Lung (tissue), 12 donors: ENCODE measurements around the gene UBA6. TPM values are rescaled to one million over a fixed set of nuclear protein-coding genes. Genes with fewer than 3 reads are reported as not detected.

Experiments used
- ATAC-seq: fragments of 200-7000 bp; cut with Tn5 transposase; one replicate; pipeline ENCODE4 v1.9.1; 2020; ENCODE audit warnings: moderate number of reproducible peaks; ENCODE audit not compliant: insufficient read depth, low FRiP score
- DNase-seq, 3 donors: peaks; one replicate each; pipeline ENCODE4 v3.0.0-alpha.2; 2013 to 2017
- H3K27ac ChIP-seq, 2 donors: one replicate each; pipeline ENCODE4 v1.5.1; 2013; ENCODE audit warnings: mild to moderate bottlenecking in 2 of 2, moderate library complexity in 2 of 2, control low read depth in 1 of 2, inconsistent platforms in 1 of 2, low read depth in 1 of 2, low read length in 1 of 2
- H3K27me3 ChIP-seq, 3 donors: one replicate each; pipeline ENCODE4 v1.5.1; 2013; ENCODE audit warnings: low read length in 2 of 3; ENCODE audit not compliant: control insufficient read depth in 3 of 3, insufficient read depth in 3 of 3
- H3K36me3 ChIP-seq, 4 donors: one replicate each; pipeline ENCODE4 v1.5.1; 2013; ENCODE audit warnings: low read length in 4 of 4, mild to moderate bottlenecking in 1 of 4, moderate library complexity in 1 of 4; ENCODE audit not compliant: control insufficient read depth in 4 of 4, insufficient read depth in 4 of 4
- H3K4me1 ChIP-seq, 5 donors: one replicate each; pipeline ENCODE4 v1.5.1; 2013; ENCODE audit warnings: low read length in 5 of 5, mild to moderate bottlenecking in 2 of 5, moderate library complexity in 1 of 5; ENCODE audit not compliant: control insufficient read depth in 5 of 5, insufficient read depth in 5 of 5
- H3K4me3 ChIP-seq: one replicate; pipeline ENCODE4 v1.5.1; 2013; ENCODE audit warnings: mild to moderate bottlenecking, control low read depth, moderate library complexity
- H3K9ac ChIP-seq, 2 donors: one replicate each; pipeline ENCODE4 v1.5.1; 2013; ENCODE audit warnings: low read length in 2 of 2, control low read depth in 1 of 2; ENCODE audit not compliant: insufficient read depth in 1 of 2
- H3K9me3 ChIP-seq, 4 donors: one replicate each; pipeline ENCODE4 v1.5.1; 2013; ENCODE audit warnings: low read length in 3 of 4, mild to moderate bottlenecking in 1 of 4, moderate library complexity in 1 of 4; ENCODE audit not compliant: control insufficient read depth in 4 of 4, insufficient read depth in 3 of 4
- WGBS, 2 donors: extraction: QIAGEN DNeasy Blood & Tissue Kit; methylation state at CpG; one replicate each; pipeline ENCODE4 v1.1.7; 2013; 5-methylcytosine and 5-hydroxymethylcytosine counted together
- polyA plus RNA-seq, 2 donors: library from polyadenylated mRNA; stranded (reverse); fragments of 200-250 nt; gene quantifications; one replicate each; pipeline ENCODE4 v1.2.1, GENCODE V29; 2013
- total RNA-seq, 2 donors: library from RNA; depleted of rRNA in 1 of 2; stranded (reverse); fragments of >200 nt in 1 of 2; gene quantifications; one replicate each; pipeline ENCODE4 v1.2.1, GENCODE V29; 2014 to 2021
- TF ChIP-seq, protein P1 (sequence below): IDR thresholded peaks from 2 replicates; pipeline ENCODE4 v1.5.1; 2012; ENCODE audit warnings: mild to moderate bottlenecking; ENCODE audit errors: control extremely low read depth, extremely low read depth
- donor health status: control.
- donor health status: control.
- donor health status: Bipolar disorder and iron deficiency.
- donor health status: healthy.
- donor health status: DM: yes; HTN: yes; CAD: no.

The UBA6 gene
- total and polyA plus RNA-seq, 4 donors, result 6.4 to 67.0 (median 28.0) TPM

DNA sequence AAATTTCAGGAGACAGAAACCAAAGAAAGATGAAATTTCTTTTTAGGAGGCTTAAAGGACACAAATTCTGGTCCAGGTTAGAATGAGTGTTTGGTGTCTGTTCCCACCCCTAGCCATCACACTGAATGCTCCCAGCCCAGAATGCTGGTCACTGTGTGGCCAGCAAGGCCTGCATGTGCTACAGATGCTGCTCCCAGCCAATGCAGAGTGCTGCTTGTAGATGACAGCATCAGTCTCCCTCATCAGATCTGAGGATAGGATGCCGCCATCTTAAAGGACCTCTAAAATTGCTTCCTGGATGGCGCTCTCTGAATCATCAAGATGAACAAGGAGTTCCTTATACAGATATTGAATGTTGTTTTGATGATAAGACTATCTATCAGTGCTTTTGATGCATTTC, 17.9 kb upstream of the UBA6 start:
- DNase-seq (no peak), ATAC-seq (no peak)
- Histone ChIP-seq H3K9me3 (no peaks in the 10 kb centered on the region), H3K27ac (no peak overlapping the region), H3K27me3 (no peaks in the 10 kb centered on the region), H3K9ac (no peak overlapping the region), H3K36me3 (peaks cover 0 to 10% (median 1%) of the 10 kb centered on the region in 4 donors), H3K4me1 (peaks cover 0 to 6% (median 0%) of the 10 kb centered on the region in 5 donors), H3K4me3 (no peak overlapping the region)
- TF ChIP-seq, protein P1, sequence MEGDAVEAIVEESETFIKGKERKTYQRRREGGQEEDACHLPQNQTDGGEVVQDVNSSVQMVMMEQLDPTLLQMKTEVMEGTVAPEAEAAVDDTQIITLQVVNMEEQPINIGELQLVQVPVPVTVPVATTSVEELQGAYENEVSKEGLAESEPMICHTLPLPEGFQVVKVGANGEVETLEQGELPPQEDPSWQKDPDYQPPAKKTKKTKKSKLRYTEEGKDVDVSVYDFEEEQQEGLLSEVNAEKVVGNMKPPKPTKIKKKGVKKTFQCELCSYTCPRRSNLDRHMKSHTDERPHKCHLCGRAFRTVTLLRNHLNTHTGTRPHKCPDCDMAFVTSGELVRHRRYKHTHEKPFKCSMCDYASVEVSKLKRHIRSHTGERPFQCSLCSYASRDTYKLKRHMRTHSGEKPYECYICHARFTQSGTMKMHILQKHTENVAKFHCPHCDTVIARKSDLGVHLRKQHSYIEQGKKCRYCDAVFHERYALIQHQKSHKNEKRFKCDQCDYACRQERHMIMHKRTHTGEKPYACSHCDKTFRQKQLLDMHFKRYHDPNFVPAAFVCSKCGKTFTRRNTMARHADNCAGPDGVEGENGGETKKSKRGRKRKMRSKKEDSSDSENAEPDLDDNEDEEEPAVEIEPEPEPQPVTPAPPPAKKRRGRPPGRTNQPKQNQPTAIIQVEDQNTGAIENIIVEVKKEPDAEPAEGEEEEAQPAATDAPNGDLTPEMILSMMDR, result no peak
- WGBS, 2 donors, result 93 to 98% methylated on average over 2 of the region's 2 CpGs

DNA sequence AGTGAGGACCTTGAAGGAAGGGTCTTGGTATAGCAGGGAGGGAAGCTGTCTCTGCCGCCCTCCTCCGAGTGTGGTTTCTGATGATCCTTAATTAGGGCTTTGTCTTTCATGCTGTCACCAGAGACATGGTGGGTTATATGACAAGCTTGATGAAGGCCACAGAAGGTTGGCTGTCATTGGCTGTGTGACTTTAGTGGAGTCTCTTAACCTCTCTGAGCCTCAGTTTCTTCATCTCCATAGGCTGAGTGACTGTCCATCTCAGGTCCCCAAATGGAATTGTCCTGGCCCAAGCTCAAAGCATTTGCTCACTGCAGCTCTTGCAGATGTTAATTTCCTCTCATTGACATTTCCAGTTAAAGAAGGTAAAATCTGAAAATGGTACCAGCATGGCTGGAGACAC, 16.6 kb upstream of the UBA6 start:
- TF ChIP-seq, protein P1, result no peak

DNA sequence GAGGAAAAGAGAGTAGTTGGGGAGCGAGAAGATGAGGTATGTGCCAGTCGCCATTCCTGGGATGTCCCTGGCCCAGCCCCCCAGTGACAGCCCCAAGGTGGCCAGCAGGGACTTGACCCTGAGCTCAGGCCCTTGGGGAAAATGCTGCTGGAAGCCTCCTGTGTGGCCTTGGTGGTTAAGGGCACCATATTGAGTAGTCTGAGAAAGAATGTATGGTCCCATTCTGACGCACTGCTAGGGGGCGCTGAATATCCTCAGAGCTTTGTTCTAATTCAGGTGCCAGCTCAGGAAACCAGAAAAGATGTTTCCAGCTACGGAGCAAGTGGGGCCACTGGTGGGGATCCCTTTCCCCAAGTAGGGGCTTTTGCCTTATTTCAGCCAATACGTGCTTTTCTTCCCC, 14.0 kb upstream of the UBA6 start:
- WGBS, 2 donors, result 90 to 98% methylated on average over 6 of the region's 6 CpGs
- TF ChIP-seq, protein P1, result no peak
- DNase-seq, result no peak
- no peaks in the 10 kb centered on the region for H3K27me3 ChIP-seq
- H3K36me3 ChIP-seq, result peaks cover 0 to 5% (median 1%) of the 10 kb centered on the region in 4 donors
- ATAC-seq, result no peak
- no peak overlapping the region for H3K4me3 ChIP-seq
- no peak overlapping the region for H3K27ac ChIP-seq
- peaks cover 0 to 10% (median 0%) of the 10 kb centered on the region in 5 donors for H3K4me1 ChIP-seq
- H3K9me3 ChIP-seq, result no peaks in the 10 kb centered on the region
- no peak overlapping the region for H3K9ac ChIP-seq

More for the DNA sequence above, 16.6 kb upstream of the UBA6 start:
- ATAC-seq (no peak), DNase-seq (no peak)
- 100% methylated on average over 2 of the region's 2 CpGs for WGBS, 2 donors
- H3K27me3 ChIP-seq, result no peaks in the 10 kb centered on the region
- peaks cover 0 to 10% (median 1%) of the 10 kb centered on the region in 4 donors for H3K36me3 ChIP-seq
- no peaks in the 10 kb centered on the region for H3K9me3 ChIP-seq
- H3K4me1 ChIP-seq, result peaks cover 0 to 13% (median 0%) of the 10 kb centered on the region in 5 donors
- H3K9ac ChIP-seq, result no peak overlapping the region
- no peak overlapping the region for H3K27ac ChIP-seq
- H3K4me3 ChIP-seq, result no peak overlapping the region

DNA sequence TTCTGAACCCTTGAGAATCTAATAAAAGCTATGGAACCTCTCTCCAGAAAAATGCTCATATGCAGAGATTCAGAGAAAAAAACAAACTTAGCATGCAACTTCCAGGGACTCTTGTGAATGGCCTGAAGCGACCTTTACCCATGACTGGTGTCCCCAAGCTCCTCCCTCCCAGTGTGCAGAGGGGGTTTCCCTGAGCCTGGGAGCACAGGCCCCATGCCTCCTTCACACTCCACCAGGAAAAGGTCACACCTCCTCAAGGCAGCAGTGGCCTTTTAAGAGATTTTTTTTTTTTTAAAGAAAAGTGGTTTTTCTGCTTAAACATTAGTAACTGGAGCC, 13.3 kb upstream of the UBA6 start:
- Histone ChIP-seq H3K36me3 (peaks cover 0 to 5% (median 1%) of the 10 kb centered on the region in 4 donors), H3K27me3 (no peaks in the 10 kb centered on the region), H3K9ac (no peak overlapping the region), H3K9me3 (no peaks in the 10 kb centered on the region), H3K4me1 (peaks cover 0 to 10% (median 0%) of the 10 kb centered on the region in 5 donors), H3K27ac (no peak overlapping the region), H3K4me3 (no peak overlapping the region)
- TF ChIP-seq, protein P1, result no peak
- 90 to 97% methylated on average over 1 of the region's 1 CpG for WGBS, 2 donors
- DNase-seq, result no peak
- no peak for ATAC-seq
